GM19438 (cell line): ENCODE measurements around the gene CHST11.

ENCODE experiments used
- ATAC-seq: cut with Tn5 transposase; IDR thresholded peaks from one replicate; pipeline ENCODE4 v1.9.1; 2021; ENCODE audit warnings: low read depth; ENCODE audit not compliant: unreplicated experiment

Gene CHST11

DNA sequence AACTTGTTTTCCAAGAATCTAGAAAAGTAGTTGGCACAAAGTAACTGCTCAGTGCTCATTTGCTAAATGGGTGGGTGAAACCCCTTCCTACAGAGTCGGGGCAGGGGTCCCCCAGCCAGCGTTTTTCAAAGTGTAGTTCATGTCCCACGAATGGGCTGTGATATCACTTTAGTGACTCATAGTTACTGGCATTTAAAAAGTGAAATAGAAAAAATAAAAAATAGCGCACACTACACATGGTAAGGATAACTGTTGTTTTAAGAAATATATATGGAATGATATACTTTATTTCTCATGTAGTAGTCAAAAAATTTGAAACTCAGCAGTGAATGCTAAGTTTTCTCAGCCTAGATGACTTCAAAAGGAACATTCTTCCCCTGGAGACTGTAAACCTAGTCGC lies 250.4 kb downstream of the CHST11 start:
- ATAC-seq, result no peak

DNA sequence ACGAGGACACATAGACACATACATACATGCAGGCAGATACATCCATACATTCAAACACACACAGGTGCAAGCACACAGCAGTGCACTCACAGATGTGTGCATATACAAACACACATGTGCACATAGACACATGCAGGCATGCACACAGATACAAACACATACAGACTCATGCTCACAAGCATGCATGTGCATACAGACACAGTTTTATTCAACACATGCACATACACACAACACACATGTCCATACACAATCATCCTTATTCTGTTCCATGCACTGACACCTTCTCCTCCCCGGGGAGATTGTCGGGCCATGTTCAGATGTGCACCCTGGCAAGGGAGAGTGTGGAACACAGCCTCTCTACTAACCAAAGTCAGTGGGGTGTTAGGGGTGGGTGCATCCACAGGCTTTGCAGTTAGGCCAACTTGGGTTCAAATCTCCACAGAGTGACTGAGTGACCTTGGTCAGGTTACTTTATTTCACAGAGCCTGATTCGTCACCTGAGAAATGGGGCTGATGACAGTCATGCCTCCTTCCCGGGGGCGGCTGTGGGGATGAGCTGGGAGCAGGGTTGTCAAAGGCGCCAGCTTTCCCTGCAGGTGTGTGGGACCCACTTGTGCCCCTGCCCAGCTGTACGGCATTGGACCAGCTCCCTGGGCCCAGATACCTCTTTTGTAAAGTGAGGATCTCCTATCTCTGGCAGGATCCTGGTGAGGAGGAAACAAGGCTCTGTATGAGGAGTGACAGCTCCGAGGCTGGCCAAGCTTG lies 251.2 kb downstream of the CHST11 start:
- no peak for ATAC-seq

DNA sequence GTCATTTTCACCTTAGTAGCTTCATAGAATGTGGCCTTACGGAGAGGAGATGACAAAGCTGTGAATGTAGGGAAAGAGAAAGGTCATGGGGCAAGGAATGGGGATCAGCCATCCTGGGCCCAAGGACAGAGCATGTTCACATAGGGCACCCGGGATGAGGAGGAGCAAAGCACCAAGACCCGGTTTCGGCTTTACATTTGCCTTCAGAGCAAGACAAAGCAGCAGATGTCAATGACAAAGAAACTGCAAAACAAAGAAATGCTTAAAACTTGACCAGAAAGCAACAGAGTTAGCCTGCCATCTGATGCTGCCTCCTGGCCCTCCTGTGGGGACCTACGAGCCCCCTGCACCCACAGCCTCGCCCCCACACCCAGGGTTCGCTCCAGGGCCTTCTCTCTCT lies 252.1 kb downstream of the CHST11 start:
- ATAC-seq, result no peak

DNA sequence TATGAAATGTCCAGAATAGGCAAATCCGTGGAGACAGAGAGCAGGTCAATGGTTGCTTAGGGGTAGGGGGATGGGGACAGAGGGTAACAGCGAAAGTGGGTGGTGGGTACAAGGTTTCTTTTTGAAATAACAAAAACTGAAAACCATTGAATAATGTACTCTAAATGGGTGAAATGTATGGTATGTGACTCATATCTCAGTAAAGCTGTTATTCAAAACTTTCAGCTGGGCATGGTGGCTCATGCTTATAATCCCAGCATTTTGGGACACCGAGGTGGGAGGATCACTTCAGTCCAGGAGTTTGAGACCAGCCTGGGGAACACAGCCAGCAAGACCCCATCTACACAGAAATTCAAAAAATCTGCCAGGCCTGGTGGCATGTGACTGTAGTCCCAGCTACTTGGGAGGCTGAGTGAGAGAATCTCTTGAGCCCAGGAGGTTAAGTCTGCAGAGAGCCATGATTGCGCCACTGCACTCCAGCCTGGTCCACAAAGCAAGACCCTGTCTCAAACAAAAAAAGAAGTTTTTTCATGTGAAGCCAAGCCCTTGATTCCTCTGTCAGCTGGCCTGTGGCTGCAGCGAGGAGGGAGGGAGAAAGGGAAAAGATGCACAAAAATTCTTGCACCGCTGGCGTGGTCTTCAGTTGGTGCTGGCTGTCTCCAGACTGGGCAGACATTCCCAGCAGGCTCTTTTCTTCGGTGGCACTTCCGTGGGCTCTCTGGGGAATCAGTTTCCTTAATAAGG lies 253.1 kb downstream of the CHST11 start:
- ATAC-seq, result no peak

DNA sequence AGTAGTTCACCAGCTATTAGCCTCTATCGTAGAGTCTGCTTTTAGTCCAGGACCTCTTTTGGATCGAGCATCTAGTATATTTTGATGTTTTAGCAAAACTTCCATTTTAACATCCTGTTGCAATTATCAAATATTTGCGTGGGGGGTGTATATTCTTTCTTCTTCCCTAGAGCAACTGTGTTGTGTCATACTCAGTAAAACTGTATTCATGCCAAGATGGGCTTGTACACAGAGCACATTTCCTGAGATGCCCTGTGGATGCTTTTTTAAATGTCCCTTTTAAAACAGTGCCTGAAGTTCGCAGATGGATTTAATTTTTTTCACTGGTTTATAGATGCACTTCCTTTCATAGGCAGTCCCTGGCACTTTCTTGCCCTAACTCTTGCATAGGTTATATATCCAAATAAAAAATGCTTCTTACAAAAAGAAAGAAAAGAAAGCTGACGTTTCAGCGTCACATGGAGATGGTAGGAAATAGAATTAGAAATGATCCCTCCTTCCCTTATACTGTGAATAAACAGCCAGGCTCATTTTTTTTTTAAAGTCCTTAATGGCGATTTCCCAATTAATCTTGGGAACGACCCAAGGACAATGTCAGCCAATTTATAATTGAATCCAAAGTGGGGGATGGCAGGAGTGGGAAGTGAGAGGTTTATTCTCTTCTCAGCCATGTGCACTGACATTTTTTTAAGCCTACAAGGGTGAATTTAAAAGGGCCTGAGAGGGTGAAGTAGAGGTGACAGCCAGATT lies 254.4 kb downstream of the CHST11 start:
- no peak for ATAC-seq

DNA sequence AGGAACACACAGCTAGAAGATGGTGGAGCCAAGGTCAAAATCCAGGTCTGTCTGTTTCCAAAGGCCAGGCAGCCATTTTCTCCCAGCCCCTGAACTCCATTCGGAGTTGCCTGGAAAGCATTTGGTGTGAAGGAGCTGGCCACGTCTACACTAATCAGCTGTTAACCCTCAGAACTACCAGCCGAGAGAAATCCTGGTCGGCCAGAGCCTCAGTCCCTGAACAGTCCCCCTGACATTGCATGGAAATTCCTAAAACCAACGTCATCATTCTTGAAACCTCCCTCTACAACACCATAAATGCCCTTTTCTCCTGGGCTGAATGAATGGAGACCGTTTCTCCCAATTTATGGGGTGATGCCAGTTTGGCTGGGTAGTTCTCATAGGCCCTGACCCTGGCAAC lies 255.7 kb downstream of the CHST11 start:
- ATAC-seq, result no peak

DNA sequence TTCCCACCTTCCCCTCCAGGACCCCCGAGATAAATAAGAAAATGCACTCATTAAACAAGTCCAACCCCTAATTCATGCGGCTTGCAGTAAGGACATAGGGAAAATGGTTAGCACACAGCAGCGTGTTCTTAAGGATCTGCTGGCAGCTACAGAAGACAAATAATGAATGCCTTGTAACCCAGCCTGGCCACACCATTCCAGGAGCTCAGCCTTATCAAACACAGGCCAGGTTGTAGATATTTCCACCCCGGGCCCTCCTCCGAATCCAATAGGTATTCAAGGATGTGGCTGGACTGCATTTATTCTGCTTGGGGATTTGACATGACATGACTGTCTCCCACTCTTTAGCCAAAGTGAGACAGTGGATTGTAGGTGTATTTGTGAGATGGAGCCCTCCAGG lies 256.2 kb downstream of the CHST11 start:
- ATAC-seq, result no peak

DNA sequence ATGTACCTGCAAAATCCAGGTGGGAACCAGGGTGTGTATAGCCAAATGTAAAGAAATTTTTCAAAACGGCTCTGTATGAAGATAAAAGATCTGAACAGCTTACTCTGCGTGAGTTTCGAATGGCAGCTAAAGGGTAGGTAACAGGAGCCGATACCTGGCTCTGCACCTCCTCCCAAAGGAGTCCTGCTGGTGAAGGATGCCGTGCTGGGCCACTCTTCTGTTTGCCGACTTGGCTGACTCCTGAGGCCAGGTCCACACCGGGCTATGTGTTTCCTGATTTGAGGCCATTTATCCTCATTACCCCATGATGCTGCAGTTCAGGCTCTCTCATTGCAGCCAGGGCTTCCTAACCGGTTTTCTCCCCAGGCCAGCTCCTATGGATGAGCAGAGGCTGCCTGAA lies 256.7 kb downstream of the CHST11 start:
- ATAC-seq, result no peak

DNA sequence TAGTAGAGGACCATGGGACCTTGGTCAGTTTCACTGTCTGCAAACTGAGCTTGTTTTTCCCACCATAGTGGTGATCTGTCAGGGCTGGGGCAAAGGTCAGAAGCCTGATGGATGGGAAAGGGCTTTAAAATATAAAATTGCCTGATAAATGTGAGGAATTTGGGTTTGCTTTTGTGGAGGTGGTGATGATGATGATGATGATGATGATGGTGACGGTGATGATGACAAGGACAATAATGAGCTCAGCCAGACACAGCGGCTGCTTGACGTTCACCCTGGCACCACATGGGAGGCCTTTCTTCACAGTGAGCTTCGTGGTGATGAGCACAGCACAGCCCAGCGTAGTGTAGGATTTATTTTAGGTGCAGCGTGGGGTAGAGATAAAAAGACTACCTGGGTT lies 257.6 kb downstream of the CHST11 start:
- no peak for ATAC-seq

DNA sequence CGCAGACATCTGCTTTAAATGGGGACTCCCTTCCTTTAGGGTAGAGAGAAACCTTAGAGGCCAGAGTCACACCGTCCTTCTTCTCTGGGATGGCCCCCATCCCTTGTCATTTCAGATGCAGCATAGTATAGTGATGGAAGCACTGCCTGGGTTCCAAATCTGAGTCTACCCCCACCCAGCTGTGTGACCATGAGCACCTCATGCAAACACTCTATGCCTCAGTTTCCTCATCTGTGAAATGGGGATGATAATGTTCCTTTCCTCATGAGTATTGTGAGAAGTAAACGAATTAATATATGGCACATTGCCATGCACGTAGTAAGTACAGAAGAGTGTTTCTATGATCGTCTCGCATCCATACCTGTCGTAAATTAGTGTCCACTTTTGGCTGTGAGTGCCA lies 259.4 kb downstream of the CHST11 start:
- no peak for ATAC-seq

DNA sequence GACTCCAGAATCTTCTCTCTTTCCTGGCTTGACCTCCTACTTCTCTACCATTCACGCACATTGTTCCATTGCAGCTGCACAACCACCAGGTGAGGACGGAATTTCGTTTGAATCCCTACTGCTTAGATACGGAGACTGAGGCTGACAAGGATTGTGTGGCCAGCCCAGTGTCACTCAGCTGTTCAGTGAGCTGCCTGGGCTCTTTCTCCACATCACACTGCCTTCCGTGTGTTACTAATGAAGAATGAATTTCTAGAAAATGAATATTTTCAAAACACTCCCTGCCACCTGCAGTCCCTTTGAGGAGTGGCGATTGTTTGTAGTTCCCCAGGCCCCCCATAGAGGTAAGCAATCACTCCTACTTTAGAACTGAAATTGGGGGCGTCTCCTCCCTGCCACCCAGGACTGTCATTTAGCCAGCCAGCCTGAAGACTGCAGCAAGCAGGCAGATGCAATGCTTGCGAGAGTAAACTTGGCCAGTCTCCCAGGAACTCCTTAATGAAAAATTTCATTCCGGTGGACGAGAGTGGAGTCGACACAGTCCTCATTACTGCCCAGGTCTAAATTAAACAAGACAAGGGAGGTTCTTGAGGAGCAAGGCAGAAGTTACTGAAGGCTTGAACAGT lies 261.7 kb downstream of the CHST11 start:
- ATAC-seq, result no peak

DNA sequence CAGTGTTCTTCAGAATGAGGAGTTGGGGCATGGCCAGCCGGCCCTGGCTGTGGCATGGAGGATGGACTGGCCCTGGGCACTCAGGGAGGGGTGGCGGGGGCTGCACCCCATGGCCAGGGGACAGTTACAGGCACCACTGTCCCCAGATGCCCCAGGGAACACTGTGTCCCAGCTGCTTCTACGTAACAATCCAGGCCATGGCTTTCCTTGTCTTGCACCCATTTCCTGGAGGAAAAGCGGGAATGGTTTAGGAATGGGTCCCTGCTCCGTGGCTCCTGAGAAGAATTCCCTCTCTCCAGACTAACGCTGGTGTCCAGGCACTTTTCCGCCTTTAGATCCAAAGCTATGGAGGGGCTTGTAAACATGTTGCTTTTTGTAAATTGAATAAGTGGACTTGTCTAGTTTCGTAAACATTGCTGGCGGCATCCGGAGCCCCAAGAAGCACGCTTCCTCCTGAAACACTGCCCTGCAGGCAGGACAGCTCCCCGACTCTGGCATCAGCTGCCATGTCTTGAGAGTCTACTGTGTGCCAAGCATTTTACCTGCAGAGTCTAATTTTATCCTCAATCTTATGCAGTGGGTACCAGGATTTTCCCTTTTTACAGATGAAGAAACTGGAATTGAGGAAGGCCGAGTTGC lies 263.1 kb downstream of the CHST11 start:
- ATAC-seq, result no peak

DNA sequence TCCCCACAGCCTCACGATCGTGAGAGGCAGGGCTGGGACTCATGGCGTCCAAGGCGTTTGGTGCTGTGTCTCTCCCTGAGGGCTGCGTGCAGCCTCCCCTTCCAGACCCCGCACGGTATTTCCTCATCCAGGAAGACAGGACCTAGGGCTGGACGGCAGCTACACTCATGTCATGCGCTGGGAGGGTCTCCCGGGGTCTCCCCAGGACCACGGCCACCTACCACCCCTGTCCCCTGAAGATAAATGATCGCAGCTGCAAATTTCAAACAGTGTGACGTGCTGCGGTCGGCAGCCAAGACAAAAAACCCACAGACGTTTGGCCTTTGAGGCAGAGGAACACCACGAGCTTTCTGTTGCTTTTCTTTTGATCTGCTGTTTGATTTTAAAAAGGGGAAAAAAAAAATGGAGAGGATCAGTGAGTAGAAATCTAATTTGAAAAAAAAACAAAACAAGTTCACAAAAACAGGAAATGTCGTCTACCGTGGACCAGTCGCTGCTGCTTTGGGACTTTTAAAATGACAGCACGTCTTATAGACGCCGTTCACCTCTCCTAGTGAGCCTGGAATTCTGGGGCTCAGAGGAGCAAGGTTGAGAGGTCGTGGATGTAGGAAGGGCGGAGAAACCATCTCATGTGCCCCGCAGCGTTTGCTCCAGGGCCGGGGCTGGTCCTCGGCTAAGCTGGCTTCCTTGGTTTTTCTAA lies 263.7 kb downstream of the CHST11 start:
- ATAC-seq, result no peak

DNA sequence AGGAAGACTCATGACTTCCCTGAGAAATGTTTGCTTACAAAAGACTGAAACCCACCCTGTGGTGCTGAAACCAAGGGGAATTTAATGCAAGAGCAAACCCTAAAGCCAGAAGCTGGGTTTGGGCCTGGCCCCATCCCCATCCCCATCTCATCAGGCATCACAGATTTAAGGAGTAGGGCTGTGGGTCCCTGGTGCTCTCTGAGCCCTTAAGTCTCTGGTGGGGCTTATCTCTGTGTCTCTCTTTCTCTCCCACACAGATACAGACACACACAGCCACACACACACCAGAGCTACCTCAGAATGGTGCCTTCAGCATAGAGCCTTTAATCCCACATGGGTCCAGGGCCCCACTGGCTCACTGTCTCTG lies 264.3 kb downstream of the CHST11 start:
- no peak for ATAC-seq

DNA sequence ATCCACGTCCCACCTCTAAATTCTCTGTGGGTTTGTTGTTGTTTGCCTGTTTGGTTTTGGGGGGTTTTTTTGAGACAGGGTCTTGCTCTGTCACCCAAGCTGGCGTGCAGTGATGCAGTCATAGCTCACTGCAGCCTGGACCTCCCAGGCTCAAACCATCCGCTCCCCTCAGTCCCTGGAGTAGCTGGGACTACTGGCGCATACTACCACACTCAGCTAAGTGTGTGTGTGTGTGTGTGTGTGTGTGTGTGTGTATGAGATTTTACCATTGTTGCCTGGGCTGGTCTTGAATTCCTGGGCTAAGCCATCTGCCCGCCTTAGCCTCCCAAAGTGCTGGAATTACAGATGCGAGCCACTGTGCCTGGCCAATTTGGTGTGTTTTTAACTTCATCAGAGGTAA lies 265.2 kb downstream of the CHST11 start:
- ATAC-seq, result no peak

DNA sequence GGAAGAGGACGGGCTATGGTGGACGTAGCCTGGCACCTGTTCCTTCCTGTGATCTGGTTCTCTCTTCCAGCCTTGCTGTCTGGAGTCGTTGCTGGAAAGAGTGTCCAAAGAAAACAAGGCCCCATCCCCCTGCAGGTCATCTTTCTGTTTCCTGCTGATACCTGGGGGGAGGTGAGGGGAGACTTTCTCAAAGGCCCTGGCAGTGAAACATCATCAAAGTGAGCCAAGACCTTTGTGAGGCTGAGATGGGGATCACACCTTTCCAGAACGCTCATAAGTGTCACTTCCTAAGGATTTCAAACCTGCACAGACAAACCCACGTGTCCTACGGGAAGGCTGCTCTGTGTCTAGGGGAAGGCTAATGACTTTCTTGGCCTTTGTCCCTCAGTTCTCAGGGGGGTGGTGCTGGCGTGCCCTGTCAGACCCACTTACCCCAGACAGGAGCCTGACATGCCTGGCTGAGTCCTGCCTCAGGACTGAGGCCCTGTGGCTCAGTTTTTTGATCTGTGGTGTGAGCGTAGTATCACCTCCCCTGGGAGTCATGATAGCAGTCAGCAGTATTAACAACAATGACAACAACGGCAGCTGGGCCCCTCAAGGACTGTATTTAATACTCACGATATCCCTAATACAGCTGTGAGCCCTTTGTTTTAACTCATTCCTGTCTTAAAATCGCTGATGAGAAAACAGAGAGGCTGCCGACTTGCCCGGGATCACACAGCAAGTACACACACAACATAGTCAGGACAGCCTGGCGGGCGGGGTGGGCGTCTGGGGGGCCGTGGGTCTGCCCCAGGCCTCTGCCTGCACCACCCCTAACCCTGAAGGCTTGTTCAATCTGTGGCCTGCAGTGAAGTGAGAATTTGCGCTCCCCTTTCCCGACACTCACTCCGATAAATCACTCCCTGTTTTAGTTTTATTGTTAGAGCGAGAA lies 266.1 kb downstream of the CHST11 start:
- no peak for ATAC-seq

DNA sequence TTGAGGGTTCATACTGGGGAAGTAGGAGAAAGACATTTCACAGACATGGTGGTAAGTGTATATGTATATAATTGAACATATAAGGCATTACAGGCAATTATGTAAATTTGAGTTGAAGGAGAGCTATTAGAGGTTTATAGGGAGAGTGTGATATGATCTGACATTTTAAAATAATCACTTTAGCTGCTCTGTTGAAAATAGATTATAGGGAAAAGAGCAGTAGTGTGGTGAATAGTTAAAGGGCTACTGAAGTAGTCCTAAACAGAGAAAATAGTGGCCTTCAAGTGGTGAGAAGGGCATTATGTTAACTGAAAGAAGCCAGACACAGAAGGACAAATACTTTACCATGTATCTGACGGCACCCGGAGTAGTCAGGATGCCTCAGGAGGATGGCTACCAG lies 267.1 kb downstream of the CHST11 start:
- ATAC-seq, result no peak

DNA sequence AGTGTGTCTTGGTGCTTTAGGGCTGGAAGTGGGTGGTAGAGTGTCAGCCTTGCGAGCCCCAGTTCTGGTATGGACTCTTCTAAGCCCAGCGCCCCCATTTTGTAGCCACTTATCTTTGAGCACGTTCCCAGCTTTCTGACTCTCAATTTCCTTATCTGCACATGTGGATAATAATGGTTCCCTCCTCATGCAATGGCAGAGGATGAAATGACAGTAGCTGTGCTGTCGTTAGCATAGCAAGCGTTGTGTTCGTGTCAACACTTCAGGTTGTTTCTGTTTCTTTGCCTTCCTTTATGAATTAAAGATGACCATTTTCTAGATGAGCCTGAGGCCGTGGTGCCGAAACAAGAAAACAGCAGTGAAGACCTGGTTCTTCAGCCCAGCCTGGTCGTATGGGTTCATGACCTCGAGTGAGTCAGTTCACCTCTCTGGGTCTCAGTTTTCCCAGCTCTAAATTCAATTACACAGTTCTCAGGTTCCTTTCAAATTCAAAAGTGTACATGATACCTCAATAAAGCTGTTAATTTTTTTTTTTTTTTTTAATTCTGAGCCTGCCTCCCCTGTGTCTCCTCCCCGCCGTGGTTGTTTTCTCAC lies 268.3 kb downstream of the CHST11 start:
- ATAC-seq, result no peak

DNA sequence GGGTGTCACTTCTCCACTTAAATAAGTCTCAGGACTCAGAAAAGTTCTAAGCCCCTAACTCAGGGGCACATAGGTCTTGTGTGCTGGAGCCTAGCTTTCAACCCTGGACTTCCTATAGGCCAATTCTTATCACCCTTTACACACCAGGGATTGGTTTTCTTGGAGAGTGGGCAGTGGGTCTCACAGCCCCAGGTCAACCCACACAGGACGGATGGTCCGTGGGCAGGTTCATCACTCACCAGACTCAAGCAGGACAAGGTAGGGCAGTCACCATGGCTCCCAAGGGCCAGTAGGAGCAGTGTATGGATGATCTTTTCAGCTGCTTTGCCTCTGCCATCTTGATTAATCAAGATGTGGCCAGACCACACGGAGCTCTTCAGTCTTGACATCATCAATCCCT lies 268.9 kb downstream of the CHST11 start:
- no peak for ATAC-seq
